ENCODE measurements around the gene BATF2.
"Not testable (repeated sequence)": the region's sequence is repeated elsewhere in the genome, so short reads cannot be mapped to it uniquely, and the experiment has no call there.

BATF2 gene

DNA sequence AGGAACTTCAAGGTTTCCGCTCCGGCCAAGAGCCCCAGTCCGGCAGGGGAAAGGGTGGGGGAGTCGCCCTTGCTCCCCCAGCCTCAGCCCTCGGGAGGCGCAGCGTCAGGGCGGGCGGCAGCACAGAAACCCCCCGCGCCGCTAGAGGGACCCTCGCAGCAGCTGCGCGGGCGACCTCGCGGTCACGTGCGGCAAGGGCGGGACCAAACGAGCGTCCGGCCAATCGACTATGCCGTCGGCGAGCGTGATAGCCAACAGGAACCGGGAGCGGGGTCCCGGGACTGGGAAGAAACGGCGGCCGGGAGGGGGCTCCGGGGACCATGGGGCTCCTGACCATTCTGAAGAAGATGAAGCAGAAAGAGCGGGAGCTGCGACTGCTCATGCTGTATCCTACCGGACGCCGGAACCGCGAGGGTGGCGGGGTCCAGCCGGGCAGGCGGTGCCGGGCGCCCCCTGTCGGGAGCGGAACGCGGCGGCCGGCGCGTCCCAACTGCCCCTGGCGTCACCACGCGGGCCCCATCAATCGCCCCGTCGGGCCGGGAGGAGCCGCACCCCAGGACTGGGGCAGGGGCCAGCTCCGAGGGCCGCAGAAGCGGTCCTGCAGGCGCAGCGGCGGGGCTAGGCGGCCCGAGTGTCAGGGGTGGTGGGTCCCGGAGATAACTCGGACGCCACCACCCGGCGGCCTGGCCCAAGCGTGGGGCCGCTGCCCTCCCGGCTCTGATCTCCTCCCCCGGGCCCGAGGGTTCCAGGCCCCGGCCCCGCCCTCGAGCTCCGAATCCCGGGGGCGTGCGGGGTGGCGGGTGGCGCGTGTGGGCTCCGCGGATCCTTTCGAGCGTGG, 17.3 kb upstream of the BATF2 start, which contains the start of gene ARL2:
ARL2 (plus strand) TSS at position 273 of the 838 bp plus-strand sequence; CDS start at position 321, 48 bp downstream.
- DNase-seq (ENCODE audit: insufficient read length, low spot score) (peak; percentile 95), FAIRE-seq (peak; percentile 80)

GRCh38 chr11:65013130-65013887, 16.5 kb upstream of the BATF2 start:
- DNase-seq (ENCODE audit: insufficient read length, low spot score) (peak; percentile 93), FAIRE-seq (peak; percentile 44)

DNA sequence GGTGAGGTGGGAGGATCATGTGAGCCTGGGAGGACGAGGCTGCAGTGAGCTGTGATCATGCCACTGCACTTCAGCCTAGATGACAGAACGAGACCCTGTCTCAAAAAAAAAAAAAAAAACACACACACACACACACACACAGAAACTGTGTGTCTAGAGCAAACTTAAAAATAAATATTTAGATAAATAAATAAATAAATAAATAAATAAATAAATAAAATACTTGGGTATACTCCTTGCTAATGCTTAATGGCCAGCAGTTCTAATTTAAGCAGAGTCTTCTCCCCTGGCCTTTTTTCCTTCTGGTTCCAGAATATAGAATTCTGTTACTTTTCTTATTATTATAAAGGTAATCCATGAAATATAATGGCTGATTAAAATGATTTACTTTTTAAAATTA, 12.1 kb upstream of the BATF2 start:
- no peak for DNase-seq (ENCODE audit: insufficient read length, low spot score)
- no peak for FAIRE-seq

GRCh38 chr11:65008016-65008415, 11.2 kb upstream of the BATF2 start:
- FAIRE-seq: no peak

DNA sequence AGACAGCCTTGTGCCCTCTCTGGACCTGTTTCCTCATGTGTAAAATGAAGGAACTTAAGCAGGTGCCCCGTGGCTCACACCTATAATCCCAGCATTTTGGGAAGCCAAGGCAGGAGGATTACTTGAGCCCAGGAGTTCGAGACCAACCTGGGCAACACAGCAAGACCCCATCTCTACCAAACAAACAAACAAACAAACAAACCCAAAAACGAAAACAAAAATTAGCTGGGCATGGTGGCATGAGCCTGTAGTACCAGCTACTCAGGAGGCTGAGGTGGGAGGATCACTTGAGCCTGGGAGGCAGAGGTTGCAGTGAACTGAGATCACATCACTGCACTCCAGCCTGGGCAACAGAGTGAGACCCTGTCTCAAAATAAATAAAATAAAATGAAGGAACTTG, 7.2 kb upstream of the BATF2 start:
- DNase-seq (ENCODE audit: insufficient read length, low spot score); FAIRE-seq: not testable (repeated sequence)

More at GRCh38 chr11:65008016-65008415, 11.2 kb upstream of the BATF2 start:
- no peak for DNase-seq (ENCODE audit: insufficient read length, low spot score)

- no peak for DNase-seq (ENCODE audit: insufficient read length, low spot score)
- FAIRE-seq: no peak
Measured at GRCh38 chr11:65003282-65003681, 6.5 kb upstream of the BATF2 start.

GRCh38 chr11:65002706-65003105, 5.9 kb upstream of the BATF2 start:
- FAIRE-seq: no peak
- no peak for DNase-seq (ENCODE audit: insufficient read length, low spot score)

DNA sequence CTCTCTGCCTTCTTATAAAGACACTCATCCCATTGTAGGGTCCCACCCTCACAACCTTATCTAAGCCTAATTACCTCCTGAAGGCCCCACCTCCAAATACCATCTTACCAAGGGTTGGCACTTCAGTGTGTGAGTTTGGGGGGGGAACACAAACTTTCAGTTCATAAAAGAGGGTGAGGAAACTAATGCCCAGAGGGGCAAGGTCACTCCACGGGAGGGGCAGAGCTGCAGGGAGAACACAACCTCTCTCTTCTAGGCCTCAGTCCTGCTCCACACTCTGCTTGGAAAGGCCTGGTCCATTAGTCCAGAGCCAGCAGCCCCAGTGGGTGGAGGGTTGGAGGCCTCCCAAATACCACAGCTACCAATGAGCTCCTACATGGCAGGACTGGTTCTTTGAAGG, 2.7 kb upstream of the BATF2 start:
- FAIRE-seq (no peak), DNase-seq (ENCODE audit: insufficient read length, low spot score) (no peak)

- FAIRE-seq (no peak), DNase-seq (ENCODE audit: insufficient read length, low spot score) (no peak)
Measured at GRCh38 chr11:64998690-64999431, 2.1 kb upstream of the BATF2 start.

DNA sequence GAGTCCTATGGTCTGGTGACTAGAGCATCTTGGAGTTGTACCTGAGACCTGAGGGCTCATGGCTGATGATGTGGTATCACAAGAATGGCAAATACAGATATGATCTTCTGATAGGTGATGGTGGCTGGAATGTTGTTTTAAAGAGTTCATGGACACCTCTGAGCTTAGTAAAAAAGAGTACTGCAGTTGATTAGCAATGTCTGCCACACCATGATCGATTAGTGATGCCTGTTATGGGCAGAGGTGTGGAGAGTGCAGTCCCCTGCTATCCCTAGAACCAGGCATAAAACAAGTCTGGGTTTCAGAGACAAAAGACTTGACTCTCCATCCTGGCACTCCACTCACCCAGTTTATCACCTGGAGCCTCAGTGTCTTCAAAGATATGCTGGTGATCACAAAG, 1.4 kb upstream of the BATF2 start:
- no peak for DNase-seq (ENCODE audit: insufficient read length, low spot score)
- FAIRE-seq: no peak

DNA sequence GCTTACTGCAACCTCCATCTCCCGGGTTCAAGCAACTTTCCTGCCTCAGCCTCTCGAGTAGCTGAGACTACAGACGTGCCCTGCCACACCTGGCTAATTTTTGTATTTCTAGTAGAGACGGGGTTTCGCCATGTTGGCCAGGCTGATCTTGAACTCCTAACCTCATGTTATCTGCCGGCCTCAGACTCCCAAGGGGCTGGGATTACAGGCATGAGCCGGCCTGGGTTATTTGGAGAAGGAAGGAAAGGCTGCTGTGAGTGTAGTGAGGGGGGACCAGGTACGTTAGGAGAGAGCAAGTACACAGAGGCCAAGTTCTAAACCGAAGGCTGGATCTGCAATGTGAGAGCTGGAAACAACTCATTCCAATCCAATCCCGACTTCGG, 453 bp downstream of the BATF2 start:
- FAIRE-seq (no peak), DNase-seq (ENCODE audit: insufficient read length, low spot score) (no peak)

GRCh38 chr11:64994318-64994717, 2.5 kb downstream of the BATF2 start:
- no peak for FAIRE-seq

GRCh38 chr11:64990222-64990923, 6.4 kb downstream of the BATF2 start:
- no peak for DNase-seq (ENCODE audit: insufficient read length, low spot score)
- FAIRE-seq: peak; percentile 60

More at GRCh38 chr11:64994318-64994717, 2.5 kb downstream of the BATF2 start:
- DNase-seq (ENCODE audit: insufficient read length, low spot score): no peak

DNA sequence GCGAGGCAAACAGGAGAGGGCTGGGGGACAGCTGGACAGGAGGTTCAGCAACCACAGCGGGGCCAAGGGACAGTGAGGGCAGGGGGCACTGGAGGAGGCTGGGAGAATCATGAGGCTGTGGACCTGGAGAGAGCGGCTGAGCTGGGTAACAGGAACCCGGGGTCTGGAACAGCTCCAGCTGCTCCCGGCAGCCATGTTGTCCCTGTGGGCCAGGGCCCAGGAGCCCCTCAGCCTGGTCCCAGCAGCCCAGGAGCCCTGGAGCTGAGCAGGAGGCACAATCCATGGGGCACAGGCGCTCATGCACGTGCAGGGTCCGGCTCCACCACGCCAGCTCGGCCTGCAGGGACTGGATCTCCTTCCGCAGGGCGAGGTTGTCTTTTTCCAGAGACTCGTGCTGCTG, 7.4 kb downstream of the BATF2 start:
- DNase-seq (ENCODE audit: insufficient read length, low spot score) (no peak), FAIRE-seq (no peak)

GRCh38 chr11:64987998-64988854, 8.5 kb downstream of the BATF2 start:
- DNase-seq (ENCODE audit: insufficient read length, low spot score) (no peak), FAIRE-seq (no peak)

DNA sequence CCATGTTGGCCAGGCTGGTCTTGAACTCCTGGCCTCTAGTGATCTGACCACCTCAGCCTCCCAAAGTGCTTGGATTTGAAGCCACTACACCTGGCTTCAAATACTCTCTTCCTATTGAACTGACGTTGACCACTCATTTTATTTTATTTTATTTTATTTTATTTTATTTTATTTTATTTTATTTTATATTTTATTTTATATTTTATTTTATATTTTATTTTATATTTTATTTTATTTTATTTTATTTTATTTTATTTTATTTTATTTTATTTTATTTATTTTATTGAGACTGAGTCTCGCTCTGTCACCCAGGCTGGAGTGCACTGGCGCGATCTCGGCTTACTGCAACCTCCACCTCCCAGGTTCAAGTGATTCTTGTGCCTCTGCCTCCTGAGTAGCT, 13.4 kb downstream of the BATF2 start:
- not testable (repeated sequence) for DNase-seq (ENCODE audit: insufficient read length, low spot score); FAIRE-seq

- FAIRE-seq (no peak), DNase-seq (ENCODE audit: insufficient read length, low spot score) (no peak)
Measured at GRCh38 chr11:64976651-64977050, 20.1 kb downstream of the BATF2 start.

GRCh38 chr11:64974124-64974523, 22.6 kb downstream of the BATF2 start:
- DNase-seq (ENCODE audit: insufficient read length, low spot score) (no peak), FAIRE-seq (no peak)

- FAIRE-seq (no peak), DNase-seq (ENCODE audit: insufficient read length, low spot score) (peak; percentile 61)
Measured at GRCh38 chr11:64971421-64972233, 25.1 kb downstream of the BATF2 start, which contains the start of gene MAJIN. Gene MAJIN, minus strand, starts transcription at chr11:64972108. Its CDS starts 12,703 bp downstream, at chr11:64959405.

Measured in GM19239 (cell line).